ENCODE measurements around the gene KLHDC4. TPM values are rescaled to one million over a fixed set of nuclear protein-coding genes. Genes with fewer than 3 reads are reported as not detected.

Gene KLHDC4
- total and polyA plus RNA-seq, 2 experiments from 2014 or later: 12.8 to 15.6 TPM

- Histone ChIP-seq H3K4me2 (no peak overlapping the region), H3K9me2 (replicated peaks; ENCODE audit: insufficient read depth) (no peaks in the 10 kb centered on the region), H3K4me1 (ENCODE audit: insufficient read depth) (peaks cover 10% of the 10 kb centered on the region), H2AFZ (no peak overlapping the region), H3K27me3 (no peaks in the 10 kb centered on the region), H3K4me3 (no peak overlapping the region), H4K20me1 (ENCODE audit: insufficient read depth, poor library complexity, severe bottlenecking) (no peaks in the 10 kb centered on the region), H3K79me2 (no peaks in the 10 kb centered on the region), H3K36me3 (replicated peaks; ENCODE audit: insufficient read depth, low read depth) (no peaks in the 10 kb centered on the region), H3K27ac (no peak overlapping the region), H3K9me3 (ENCODE audit: low read depth) (no peaks in the 10 kb centered on the region)
- no peak for DNase-seq (ENCODE audit: low spot score)
- TF ChIP-seq EZH2phosphoT487 (IDR thresholded peaks at IDR 0.05; ENCODE audit: low read depth, severe bottlenecking, unreplicated experiment) (no peak), EZH2 (IDR thresholded peaks at IDR 0.05; ENCODE audit: borderline replicate concordance) (no peak)
- TF ChIP-seq, protein P1, sequence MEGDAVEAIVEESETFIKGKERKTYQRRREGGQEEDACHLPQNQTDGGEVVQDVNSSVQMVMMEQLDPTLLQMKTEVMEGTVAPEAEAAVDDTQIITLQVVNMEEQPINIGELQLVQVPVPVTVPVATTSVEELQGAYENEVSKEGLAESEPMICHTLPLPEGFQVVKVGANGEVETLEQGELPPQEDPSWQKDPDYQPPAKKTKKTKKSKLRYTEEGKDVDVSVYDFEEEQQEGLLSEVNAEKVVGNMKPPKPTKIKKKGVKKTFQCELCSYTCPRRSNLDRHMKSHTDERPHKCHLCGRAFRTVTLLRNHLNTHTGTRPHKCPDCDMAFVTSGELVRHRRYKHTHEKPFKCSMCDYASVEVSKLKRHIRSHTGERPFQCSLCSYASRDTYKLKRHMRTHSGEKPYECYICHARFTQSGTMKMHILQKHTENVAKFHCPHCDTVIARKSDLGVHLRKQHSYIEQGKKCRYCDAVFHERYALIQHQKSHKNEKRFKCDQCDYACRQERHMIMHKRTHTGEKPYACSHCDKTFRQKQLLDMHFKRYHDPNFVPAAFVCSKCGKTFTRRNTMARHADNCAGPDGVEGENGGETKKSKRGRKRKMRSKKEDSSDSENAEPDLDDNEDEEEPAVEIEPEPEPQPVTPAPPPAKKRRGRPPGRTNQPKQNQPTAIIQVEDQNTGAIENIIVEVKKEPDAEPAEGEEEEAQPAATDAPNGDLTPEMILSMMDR (IDR thresholded peaks at IDR 0.05; ENCODE audit: poor library complexity): no peak
- WGBS (ENCODE audit: low lambda C conversion rate, missing lambda C conversion rate): 95% methylated on average over 14 of the region's 14 CpGs
These were observed 28.8 kb upstream of the KLHDC4 start for GRCh38 chr16:87794485-87795078.

DNA sequence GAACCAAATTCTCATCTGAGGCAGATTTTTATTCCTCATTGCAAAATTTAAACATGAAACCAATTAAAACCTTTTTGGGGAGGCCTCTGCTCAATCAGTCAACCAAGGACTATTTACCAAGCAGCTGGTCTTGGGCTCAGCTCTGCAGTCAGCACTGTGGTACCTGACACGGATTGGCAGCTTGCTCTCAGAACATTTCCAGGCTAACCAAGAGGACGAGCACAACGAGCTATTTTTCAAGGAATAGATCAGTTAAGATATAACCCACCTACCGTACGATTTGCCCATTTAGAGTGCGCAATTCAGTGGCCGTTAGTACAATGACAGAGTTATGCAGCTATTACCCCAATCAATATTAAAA, 26.4 kb upstream of the KLHDC4 start:
- Histone ChIP-seq H4K20me1 (ENCODE audit: insufficient read depth, poor library complexity, severe bottlenecking) (no peaks in the 10 kb centered on the region), H3K4me1 (ENCODE audit: insufficient read depth) (peaks cover 14% of the 10 kb centered on the region), H3K9me3 (ENCODE audit: low read depth) (no peaks in the 10 kb centered on the region), H3K9me2 (replicated peaks; ENCODE audit: insufficient read depth) (no peaks in the 10 kb centered on the region), H3K4me3 (no peak overlapping the region), H3K79me2 (no peaks in the 10 kb centered on the region), H3K4me2 (no peak overlapping the region), H3K36me3 (replicated peaks; ENCODE audit: insufficient read depth, low read depth) (no peaks in the 10 kb centered on the region), H3K27ac (no peak overlapping the region), H3K27me3 (no peaks in the 10 kb centered on the region), H2AFZ (no peak overlapping the region)
- 90% methylated on average over 7 of the region's 7 CpGs for WGBS (ENCODE audit: low lambda C conversion rate, missing lambda C conversion rate)
- no peak for DNase-seq (ENCODE audit: low spot score)
- TF ChIP-seq, protein P1 (IDR thresholded peaks at IDR 0.05; ENCODE audit: poor library complexity): no peak
- TF ChIP-seq EZH2phosphoT487 (IDR thresholded peaks at IDR 0.05; ENCODE audit: low read depth, severe bottlenecking, unreplicated experiment) (no peak), EZH2 (IDR thresholded peaks at IDR 0.05; ENCODE audit: borderline replicate concordance) (no peak)

DNA sequence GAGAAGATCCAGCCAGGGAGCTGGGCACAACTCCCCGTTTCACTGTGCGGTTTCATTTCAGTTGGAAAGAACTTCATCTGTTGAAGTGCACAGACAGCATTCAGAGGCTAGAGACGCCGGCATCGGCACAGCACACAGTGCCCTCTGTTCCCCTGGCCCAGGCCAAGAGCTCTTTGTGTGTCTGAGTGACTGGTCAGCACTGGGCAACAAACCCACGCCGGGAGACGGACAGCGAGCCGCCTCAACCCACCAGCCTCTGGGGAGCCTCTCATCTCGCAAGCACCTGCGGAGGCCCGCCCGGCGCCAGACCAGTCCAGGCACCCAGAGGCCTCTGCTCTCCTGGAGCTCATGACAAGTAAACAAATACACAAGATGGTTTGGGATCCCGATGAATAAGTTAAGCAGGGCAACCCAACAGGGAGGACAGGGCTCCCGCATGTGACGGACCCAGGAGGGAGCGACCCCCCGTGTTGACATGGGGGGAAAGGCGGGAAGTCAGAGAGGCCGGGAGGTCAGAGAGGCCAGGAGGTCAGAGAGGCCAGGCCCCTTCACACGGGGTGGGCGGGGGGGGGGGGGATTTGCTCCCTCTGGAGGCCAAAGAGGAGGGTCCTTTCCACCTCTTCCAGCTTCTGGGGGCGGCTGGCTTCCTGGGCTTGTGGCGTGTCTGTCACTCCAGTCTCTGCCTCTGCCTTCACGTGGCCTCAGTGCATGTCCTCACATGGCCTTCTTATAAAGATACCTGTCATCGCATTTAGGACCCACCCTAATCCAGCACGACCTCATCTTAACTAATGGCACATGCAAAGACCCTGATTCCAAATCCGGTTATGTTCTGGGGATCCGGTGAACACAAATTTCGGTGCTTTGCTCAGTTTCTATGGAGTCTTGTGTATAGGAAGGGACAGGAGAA, 25.8 kb upstream of the KLHDC4 start:
- Histone ChIP-seq H3K9me2 (replicated peaks; ENCODE audit: insufficient read depth) (no peaks in the 10 kb centered on the region), H3K79me2 (no peaks in the 10 kb centered on the region), H3K4me1 (ENCODE audit: insufficient read depth) (peaks cover 14% of the 10 kb centered on the region), H3K4me3 (no peak overlapping the region), H3K9me3 (ENCODE audit: low read depth) (no peaks in the 10 kb centered on the region), H3K27me3 (no peaks in the 10 kb centered on the region), H4K20me1 (ENCODE audit: insufficient read depth, poor library complexity, severe bottlenecking) (no peaks in the 10 kb centered on the region), H3K36me3 (replicated peaks; ENCODE audit: insufficient read depth, low read depth) (no peaks in the 10 kb centered on the region), H2AFZ (no peak overlapping the region), H3K4me2 (no peak overlapping the region), H3K27ac (no peak overlapping the region)
- TF ChIP-seq EZH2 (IDR thresholded peaks at IDR 0.05; ENCODE audit: borderline replicate concordance) (no peak), EZH2phosphoT487 (IDR thresholded peaks at IDR 0.05; ENCODE audit: low read depth, severe bottlenecking, unreplicated experiment) (no peak)
- TF ChIP-seq, protein P1 (IDR thresholded peaks at IDR 0.05; ENCODE audit: poor library complexity): no peak
- no peak for DNase-seq (ENCODE audit: low spot score)
- WGBS (ENCODE audit: low lambda C conversion rate, missing lambda C conversion rate): 89% methylated on average over 31 of the region's 32 CpGs

Measured in hepatocyte (in vitro differentiated cells).